SJSA1 (cell line): ENCODE results near the gene UNC5C. TPM values are rescaled to one million over a fixed set of nuclear protein-coding genes. Genes with fewer than 3 reads are reported as not detected.

ENCODE experiments used
- DNase-seq, 2 experiments: peaks; one replicate each; pipeline ENCODE4 v3.0.0-alpha.2; 2015 to 2020; ENCODE audit warnings: low spot score in 2 of 2, low read depth in 1 of 2
- H3K27ac ChIP-seq: fragments of 250-450 bp; sonication (Bioruptor Pico); 2 replicates; pipeline ENCODE4 v1.5.1; 2020; ENCODE audit warnings: mild to moderate bottlenecking, moderate library complexity
- H3K27me3 ChIP-seq: fragments of 250-450 bp; sonication (Bioruptor Pico); replicated peaks from 2 replicates; pipeline ENCODE4 v1.5.1; 2020; ENCODE audit warnings: mild to moderate bottlenecking, moderate library complexity
- H3K36me3 ChIP-seq: fragments of 250-450 bp; sonication (Bioruptor Pico); 2 replicates; pipeline ENCODE4 v1.5.1; 2020; ENCODE audit warnings: mild to moderate bottlenecking
- H3K4me1 ChIP-seq: fragments of 250-450 bp; sonication (Bioruptor Pico); replicated peaks from 2 replicates; pipeline ENCODE4 v1.6.1; 2021; ENCODE audit warnings: mild to moderate bottlenecking
- H3K4me3 ChIP-seq: fragments of 250-450 bp; sonication (Bioruptor Pico); 2 replicates; pipeline ENCODE4 v1.5.1; 2020; ENCODE audit warnings: mild to moderate bottlenecking
- H3K9me3 ChIP-seq: fragments of 250-450 bp; sonication (Bioruptor Pico); replicated peaks from 2 replicates; pipeline ENCODE4 v1.5.1; 2020; ENCODE audit warnings: mild to moderate bottlenecking
- total RNA-seq: library from RNA; depleted of rRNA; stranded (reverse); fragments of >200 nt; shearing (Covaris generic); gene quantifications from 2 replicates; pipeline ENCODE4 v1.2.3, GENCODE V29; 2014; rRNA removed

UNC5C gene
- total RNA-seq = 0.03 TPM in 1 of 2 replicates, not detected in the other

DNA sequence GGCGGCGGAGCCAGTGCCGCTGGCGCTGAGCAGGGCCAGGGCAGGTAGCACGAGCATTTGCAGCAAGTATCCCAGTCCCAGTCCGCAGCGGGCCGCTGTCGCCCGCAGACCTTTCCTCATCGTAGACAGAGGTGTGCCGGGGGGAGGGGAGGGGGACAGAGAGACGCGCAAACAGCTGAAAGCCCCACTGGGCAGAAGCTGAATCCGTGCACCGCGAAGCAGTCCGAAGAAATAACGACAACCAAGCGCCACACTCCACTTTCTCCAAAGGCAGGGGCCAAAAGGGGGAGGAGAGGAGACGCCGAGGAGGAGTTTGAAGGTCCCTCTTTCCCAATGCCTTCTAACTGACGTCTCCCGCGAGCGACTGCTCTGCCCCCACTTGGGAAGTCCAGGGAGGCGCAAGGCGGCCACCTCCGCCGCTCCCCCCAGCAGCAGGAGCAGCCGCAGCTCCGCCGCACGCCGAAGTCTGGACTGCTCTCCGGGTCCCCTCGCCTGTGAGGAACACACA, at the start of gene UNC5C:
Gene UNC5C (minus strand): TSS at position 236 of the 508 bp plus-strand sequence.
- Histone ChIP-seq H3K27ac (no peak within 1 kb of the TSS), H3K9me3 (no peaks in the 10 kb centered on the region), H3K36me3 (no peaks in the 10 kb centered on the region), H3K27me3 (peaks cover 64% of the 10 kb centered on the region), H3K4me1 (peaks cover 17% of the 10 kb centered on the region), H3K4me3 (peak within 1 kb of the TSS; percentile 45)
- DNase-seq = peak; percentile 23 to 48

DNA sequence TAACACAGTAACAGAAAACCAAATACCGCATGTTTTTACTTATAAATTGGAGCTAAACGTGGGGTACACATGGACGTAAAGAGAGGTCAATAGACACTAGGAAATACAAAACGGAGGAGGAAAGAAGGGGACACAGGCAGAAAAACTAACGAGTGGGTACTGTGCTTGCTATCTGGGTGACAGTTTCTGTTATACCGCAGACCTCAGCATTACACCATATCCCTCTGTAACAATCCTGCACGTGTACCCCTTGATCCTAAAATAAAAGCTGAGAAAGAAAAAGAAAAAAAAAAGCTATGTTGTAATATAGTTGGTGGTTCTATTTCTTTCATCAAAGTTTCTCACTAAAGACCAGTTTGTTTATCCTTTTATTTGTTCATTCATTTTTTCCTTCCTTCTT, 47.9 kb upstream of the UNC5C start:
- Histone ChIP-seq H3K27ac (no peak overlapping the region), H3K36me3 (no peaks in the 10 kb centered on the region), H3K9me3 (no peaks in the 10 kb centered on the region), H3K4me1 (no peaks in the 10 kb centered on the region), H3K27me3 (no peaks in the 10 kb centered on the region), H3K4me3 (no peak overlapping the region)
- no peak for DNase-seq

DNA sequence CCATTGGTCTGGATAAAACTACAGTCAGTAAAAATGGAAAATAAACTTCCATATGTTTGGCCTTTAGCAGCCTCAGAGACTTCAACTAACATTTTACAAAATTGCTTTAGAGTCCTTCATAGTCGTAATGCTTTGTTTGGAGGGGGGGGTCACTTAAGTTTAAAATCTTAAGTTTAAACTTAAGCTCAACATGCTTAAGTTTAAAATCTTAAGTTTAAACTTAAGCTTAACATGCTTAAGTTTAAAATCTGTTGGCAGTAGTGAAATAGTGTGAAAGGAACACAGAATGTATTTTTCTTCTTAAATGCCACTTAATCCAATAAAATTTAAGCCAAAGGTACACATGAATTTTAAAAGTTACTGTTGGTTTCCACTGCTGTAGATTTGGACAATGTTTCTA, 45.9 kb upstream of the UNC5C start:
- no peaks in the 10 kb centered on the region for H3K27me3 ChIP-seq
- H3K4me1 ChIP-seq = no peaks in the 10 kb centered on the region
- H3K27ac ChIP-seq = no peak overlapping the region
- DNase-seq = no peak
- H3K36me3 ChIP-seq = no peaks in the 10 kb centered on the region
- H3K4me3 ChIP-seq = no peak overlapping the region
- no peaks in the 10 kb centered on the region for H3K9me3 ChIP-seq

DNA sequence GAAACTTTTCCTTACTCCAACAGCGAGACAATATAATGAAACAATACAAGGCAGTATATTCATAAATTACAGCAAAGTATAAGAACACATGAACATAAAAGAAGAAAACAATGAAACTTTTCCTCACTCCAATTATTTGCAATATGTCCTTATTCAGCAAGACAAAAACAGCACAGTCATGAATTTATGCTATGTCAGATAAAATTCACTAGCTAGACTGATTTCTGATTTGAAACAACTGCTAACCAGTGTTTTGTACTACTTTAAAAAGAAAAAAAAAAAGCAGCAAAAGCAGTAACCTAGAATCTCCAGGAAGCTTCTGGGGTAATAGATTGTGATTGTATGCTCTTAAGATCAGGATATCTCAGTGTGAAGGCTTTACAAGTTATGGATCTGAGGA, 45.2 kb upstream of the UNC5C start:
- Histone ChIP-seq H3K36me3 (no peaks in the 10 kb centered on the region), H3K27me3 (no peaks in the 10 kb centered on the region), H3K4me1 (no peaks in the 10 kb centered on the region), H3K27ac (no peak overlapping the region), H3K4me3 (no peak overlapping the region), H3K9me3 (no peaks in the 10 kb centered on the region)
- DNase-seq = no peak

DNA sequence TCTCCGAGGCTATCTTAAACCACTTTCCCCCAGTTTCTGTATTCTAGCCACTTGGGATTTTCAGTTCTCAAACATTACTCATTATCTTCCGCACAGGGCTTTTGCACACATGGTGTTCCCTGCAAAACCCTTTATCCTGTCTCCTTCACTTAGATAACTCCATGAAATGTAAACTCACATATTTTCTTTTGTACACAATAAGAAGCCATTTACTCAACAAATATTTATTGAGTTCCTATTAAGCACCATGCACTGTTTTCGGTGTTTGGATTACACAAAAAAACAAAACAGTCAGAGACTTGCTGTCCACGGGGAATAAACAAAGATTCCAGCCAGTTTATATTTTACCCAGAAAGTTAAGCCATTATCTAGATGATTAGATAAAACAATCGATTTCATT, 42.5 kb upstream of the UNC5C start:
- H3K27ac ChIP-seq = no peak overlapping the region
- H3K36me3 ChIP-seq = no peaks in the 10 kb centered on the region
- DNase-seq = no peak
- no peaks in the 10 kb centered on the region for H3K27me3 ChIP-seq
- H3K4me3 ChIP-seq = no peak overlapping the region
- H3K9me3 ChIP-seq = no peaks in the 10 kb centered on the region
- H3K4me1 ChIP-seq = no peaks in the 10 kb centered on the region

DNA sequence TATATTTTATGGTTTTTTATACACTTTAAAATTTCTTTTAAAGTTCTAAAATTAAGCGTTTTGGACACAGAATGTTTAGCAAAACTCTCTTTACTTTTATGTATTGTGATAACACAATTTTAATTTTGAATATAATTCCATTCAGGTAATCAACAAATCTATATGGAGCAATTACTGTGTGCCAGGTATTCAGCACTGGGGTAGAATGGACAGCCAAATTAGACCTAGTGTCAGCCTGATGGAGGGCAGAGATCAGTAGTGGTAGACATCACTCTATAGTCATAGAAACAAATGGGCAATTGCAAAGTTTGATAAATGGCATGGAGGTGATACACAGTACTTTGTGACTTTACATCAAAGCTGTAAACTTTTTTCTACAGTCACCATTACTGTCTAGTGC, 41.8 kb upstream of the UNC5C start:
- no peaks in the 10 kb centered on the region for H3K4me1 ChIP-seq
- no peaks in the 10 kb centered on the region for H3K36me3 ChIP-seq
- H3K9me3 ChIP-seq = no peaks in the 10 kb centered on the region
- no peak overlapping the region for H3K27ac ChIP-seq
- H3K27me3 ChIP-seq = no peaks in the 10 kb centered on the region
- H3K4me3 ChIP-seq = no peak overlapping the region
- DNase-seq = no peak

DNA sequence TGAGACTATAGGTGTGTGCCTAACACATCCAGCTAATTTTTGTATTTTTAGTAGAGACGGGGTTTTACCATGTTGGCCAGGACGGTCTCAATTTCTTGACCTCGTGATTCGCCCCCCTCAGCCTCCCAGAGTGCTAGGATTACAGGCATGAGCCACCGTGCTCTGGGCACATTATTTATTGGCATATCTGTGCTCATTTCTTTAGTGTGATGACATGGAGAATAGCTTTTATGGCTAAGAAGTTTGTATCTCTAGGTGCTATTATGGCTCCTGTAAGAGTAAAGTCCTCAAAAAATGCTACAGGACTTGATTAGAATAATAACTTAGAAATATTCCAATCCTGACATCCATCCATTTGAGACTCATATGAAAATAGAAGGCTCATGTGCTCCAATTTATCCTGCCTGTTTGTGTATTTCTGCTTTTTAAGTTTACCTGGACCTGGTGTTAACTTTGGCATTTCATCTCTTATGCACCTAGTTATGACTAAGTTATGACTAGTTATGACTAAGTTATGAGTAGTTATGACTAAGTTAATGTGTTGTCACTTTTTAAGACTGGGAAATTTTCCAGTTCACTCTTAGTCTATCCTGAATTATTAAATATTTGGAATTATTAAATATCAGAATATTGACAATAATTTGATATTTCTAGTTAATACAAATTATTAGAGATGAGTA, 36.4 kb upstream of the UNC5C start:
- H3K27me3 ChIP-seq = no peaks in the 10 kb centered on the region
- no peak for DNase-seq

DNA sequence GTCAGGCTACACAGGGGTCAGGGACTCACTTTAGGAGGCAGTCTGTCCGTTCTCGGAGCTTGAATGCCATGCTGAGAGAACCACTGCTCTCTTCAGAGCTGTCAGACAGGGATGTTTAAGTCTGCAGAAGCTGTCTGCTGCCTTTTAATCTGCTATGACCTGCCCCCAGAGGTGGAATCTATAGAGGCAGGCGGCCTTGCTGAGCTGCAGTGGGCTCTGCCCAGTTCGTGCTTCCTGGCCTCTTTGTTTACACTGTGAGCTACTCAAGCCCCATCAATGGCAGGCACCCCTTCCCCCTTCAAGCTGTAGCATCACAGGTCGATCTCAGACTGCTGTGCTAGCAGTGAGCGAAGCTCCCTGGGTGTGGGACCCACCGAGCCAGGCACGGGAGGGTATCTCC, 31.5 kb upstream of the UNC5C start:
- no peaks in the 10 kb centered on the region for H3K9me3 ChIP-seq
- no peaks in the 10 kb centered on the region for H3K4me1 ChIP-seq
- H3K27ac ChIP-seq = no peak overlapping the region
- no peaks in the 10 kb centered on the region for H3K36me3 ChIP-seq
- no peak for DNase-seq
- H3K4me3 ChIP-seq = no peak overlapping the region
- H3K27me3 ChIP-seq = no peaks in the 10 kb centered on the region

More for the DNA sequence above, 36.4 kb upstream of the UNC5C start:
- no peaks in the 10 kb centered on the region for H3K9me3 ChIP-seq
- no peaks in the 10 kb centered on the region for H3K4me1 ChIP-seq
- H3K27ac ChIP-seq = no peak overlapping the region
- H3K36me3 ChIP-seq = no peaks in the 10 kb centered on the region
- no peak overlapping the region for H3K4me3 ChIP-seq

DNA sequence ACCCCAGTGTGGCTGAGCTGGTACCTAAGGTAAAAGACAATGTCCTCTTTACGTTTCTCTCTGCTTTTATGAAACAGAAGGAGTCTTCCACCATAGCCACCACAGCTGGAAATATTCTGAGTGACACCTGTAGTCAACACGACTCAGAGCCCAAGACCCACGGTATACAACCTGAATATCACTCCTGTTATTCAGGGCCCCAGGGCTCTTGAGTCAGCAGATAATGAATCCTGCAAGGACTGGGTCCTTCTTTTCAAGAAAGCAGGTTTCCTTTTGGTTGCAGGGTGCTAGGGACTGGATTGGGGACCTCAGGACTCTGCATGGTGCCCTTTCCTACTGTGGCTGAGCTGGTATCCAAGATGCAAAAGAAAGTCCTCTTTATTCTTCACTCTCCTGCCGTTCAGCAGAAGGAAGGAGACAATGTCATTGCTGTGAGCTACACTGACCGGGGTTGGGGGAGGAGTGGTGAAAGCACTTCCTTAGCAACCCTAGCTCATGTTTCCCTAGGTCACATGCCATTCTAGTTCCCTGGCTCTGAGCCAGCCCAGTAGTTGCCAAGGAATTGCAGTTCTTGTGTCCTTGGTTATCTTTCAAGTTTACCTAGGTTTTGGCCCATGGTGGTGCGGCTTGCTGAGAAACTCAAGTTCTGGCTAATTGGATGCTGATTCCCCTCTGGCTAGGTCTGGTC, 23.7 kb upstream of the UNC5C start:
- no peaks in the 10 kb centered on the region for H3K27me3 ChIP-seq
- H3K4me1 ChIP-seq = no peaks in the 10 kb centered on the region
- H3K27ac ChIP-seq = no peak overlapping the region
- H3K4me3 ChIP-seq = no peak overlapping the region
- no peaks in the 10 kb centered on the region for H3K36me3 ChIP-seq
- no peaks in the 10 kb centered on the region for H3K9me3 ChIP-seq
- DNase-seq = no peak

DNA sequence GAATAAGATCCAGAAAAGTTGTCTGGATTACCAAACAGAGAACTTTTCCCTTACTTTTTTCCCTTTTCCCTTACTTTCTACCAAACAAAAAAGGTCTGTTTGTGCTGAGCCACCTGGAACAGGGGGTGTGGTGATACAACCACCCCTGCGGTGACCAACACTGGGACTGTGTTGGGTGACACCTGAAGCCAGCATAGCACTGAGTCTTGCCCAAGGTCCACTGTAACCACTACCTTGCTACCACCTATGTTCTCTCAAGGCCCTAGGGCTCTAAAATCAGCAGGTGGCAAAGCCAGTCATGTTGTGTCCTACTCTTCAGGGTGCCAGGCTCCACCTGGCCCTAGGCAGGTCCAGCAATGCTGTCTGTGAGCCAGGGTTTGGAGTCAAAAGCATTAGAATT, 22.8 kb upstream of the UNC5C start:
- Histone ChIP-seq H3K27me3 (no peaks in the 10 kb centered on the region), H3K4me3 (no peak overlapping the region), H3K9me3 (no peaks in the 10 kb centered on the region), H3K27ac (no peak overlapping the region), H3K36me3 (no peaks in the 10 kb centered on the region), H3K4me1 (no peaks in the 10 kb centered on the region)
- no peak for DNase-seq

DNA sequence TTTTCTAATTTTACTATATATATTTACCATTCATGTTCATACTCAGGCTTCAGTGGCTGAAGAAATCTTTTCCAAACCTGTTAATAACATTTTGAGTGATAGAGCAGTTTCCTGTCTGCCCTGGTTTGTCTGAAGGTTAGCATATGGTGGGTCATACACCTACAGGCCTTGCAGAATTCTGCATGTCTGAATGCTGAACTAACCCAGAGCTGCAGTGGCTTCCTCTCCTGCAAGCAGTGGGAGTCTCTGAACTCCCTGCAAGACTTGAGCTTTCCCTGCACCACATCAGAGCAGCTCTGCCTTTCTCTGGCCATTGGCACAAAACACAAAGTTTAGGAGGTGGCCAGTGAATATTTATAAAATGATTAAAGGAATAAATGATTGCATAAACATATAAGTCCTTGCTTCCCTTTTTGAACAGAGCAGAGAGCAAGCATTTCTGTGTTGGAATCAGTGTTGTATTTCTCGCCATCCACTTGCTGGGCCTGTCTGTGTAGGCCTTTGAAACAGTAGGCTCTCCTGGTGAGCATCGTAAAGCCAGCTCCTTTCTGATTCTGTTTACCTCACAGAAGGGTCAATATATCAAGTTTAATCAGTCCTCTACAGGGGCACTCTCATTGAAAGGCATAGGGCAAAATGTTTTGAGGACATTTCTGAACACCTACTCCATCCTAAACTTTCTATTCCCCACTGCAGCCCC, 15.0 kb upstream of the UNC5C start:
- no peaks in the 10 kb centered on the region for H3K36me3 ChIP-seq
- no peaks in the 10 kb centered on the region for H3K9me3 ChIP-seq
- H3K27me3 ChIP-seq = no peaks in the 10 kb centered on the region
- no peaks in the 10 kb centered on the region for H3K4me1 ChIP-seq
- DNase-seq = no peak
- H3K27ac ChIP-seq = no peak overlapping the region
- H3K4me3 ChIP-seq = no peak overlapping the region

DNA sequence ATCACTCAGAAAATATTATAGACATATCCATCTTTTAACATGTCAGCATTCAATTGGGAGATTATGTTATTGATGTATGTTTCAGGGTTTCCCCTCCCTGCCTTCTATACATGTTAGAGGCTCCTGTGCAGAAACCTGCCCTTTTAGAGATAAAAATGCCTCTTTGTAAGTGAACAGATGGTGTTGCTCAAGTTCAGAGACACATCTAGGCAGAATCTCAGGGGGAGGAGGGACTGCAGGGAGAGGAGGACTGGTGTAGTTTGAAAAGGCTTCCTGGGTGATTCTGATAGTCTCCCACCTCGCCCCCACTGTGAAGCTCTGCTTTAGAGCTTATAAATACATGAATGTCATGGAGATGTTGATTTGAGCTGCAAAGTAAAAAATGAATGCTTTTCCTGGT, 12.0 kb upstream of the UNC5C start:
- Histone ChIP-seq H3K36me3 (no peaks in the 10 kb centered on the region), H3K4me3 (no peak overlapping the region), H3K9me3 (no peaks in the 10 kb centered on the region), H3K27ac (no peak overlapping the region), H3K4me1 (no peaks in the 10 kb centered on the region), H3K27me3 (no peaks in the 10 kb centered on the region)
- no peak for DNase-seq

DNA sequence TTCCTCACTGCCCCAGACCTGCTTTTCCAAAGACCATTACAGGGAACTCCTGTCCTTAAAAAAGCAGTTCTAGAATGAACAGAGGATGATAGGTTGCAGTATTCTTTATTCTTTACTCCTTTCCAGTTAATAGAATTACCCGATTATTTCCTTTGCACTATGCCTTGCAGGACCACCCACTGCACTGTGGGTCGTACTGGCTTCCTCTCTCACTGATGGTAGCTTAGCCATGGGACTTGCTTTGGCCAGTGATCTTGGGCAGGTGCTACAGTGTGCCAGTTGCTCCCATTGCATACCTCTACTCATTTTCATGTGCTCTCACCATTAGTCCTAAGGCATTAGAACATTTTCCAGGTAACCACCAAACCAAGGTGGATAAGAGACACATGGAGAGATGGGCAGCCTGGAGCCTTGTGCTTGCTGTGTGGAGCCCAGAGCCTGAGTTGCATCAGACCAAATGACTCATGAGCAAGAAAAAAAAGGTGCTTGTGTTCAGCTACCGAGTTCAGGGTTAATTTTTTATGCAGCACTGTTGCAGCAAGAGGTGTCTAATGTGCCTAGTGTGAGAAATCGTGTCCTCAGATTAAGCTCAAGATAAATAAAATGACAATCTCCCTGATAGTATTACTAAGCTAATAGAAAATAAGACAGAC, 7.6 kb upstream of the UNC5C start:
- Histone ChIP-seq H3K27me3 (peaks cover 9% of the 10 kb centered on the region), H3K27ac (no peak overlapping the region), H3K4me3 (no peak overlapping the region), H3K9me3 (no peaks in the 10 kb centered on the region), H3K36me3 (no peaks in the 10 kb centered on the region), H3K4me1 (no peaks in the 10 kb centered on the region)
- DNase-seq = no peak
